Panc1 (cell line): ENCODE results near the gene EIF2B5. TPM values are rescaled to one million over a fixed set of nuclear protein-coding genes. Genes with fewer than 3 reads are reported as not detected.

Source experiments
- ATAC-seq: fragments of 200-7000 bp; cut with Tn5 transposase; 2 replicates; pipeline ENCODE4 v1.9.1; 2020; ENCODE audit warnings: mild to moderate bottlenecking, moderate library complexity
- BruUV-seq: library from RNA; stranded (reverse); fragments of 400-500 nt; replicated peaks from 2 replicates; lab custom pipeline; 2021; lab: Mats Ljungman, UMichigan
- CTCF ChIA-PET: fragments of 300-600 bp; sonication (Branson Sonifier 250); formaldehyde crosslinking; loops from one replicate; lab custom pipeline; 2022; ENCODE audit warnings: antibody characterized with exemption; lab: Charles Lee
- POLR2A ChIA-PET: fragments of 300-600 bp; sonication (Branson Sonifier 250); formaldehyde crosslinking; loops from one replicate; lab custom pipeline; 2022; ENCODE audit warnings: antibody characterized with exemption; lab: Charles Lee
- DNase-seq: peaks from one replicate; pipeline ENCODE4 v3.0.0-alpha.2; 2010; ENCODE audit warnings: low read depth, low spot score
- H3K27ac ChIP-seq: 2 replicates; pipeline ENCODE4 v1.5.1; 2011; ENCODE audit warnings: mild to moderate bottlenecking, low read length, inconsistent platforms
- H3K27me3 ChIP-seq: fragments of 200-500 bp; sonication (Bioruptor generic); 2 replicates; pipeline ENCODE4 v1.6.0; 2014; ENCODE audit warnings: low read length, inconsistent platforms; ENCODE audit not compliant: control insufficient read depth, insufficient read depth
- H3K36me3 ChIP-seq: fragments of 200-500 bp; sonication (Bioruptor generic); 2 replicates; pipeline ENCODE4 v1.5.1; 2014; ENCODE audit warnings: inconsistent platforms, mild to moderate bottlenecking, low read length, moderate library complexity; ENCODE audit not compliant: control insufficient read depth, insufficient read depth
- H3K4me1 ChIP-seq: 2 replicates; pipeline ENCODE4 v1.5.1; 2011; ENCODE audit warnings: inconsistent platforms, mild to moderate bottlenecking, low read length, moderate library complexity; ENCODE audit not compliant: control insufficient read depth, insufficient read depth
- H3K4me3 ChIP-seq, 2 experiments: 2 replicates each; pipeline ENCODE4 v1.5.1; 2011 to 2012; ENCODE audit warnings: low read depth in 2 of 2, low read length in 2 of 2, mild to moderate bottlenecking in 2 of 2, inconsistent platforms in 1 of 2, moderate library complexity in 1 of 2
- H3K9me3 ChIP-seq: fragments of 200-500 bp; sonication (Bioruptor generic); 2 replicates; pipeline ENCODE4 v1.5.1; 2014; ENCODE audit warnings: low read depth, mild to moderate bottlenecking, inconsistent platforms, low read length, moderate library complexity; ENCODE audit not compliant: control insufficient read depth, insufficient read depth
- POLR2AphosphoS5 ChIP-seq: IDR thresholded peaks from 2 replicates; pipeline ENCODE4 v1.6.1; 2012; ENCODE audit warnings: mild to moderate bottlenecking, low read depth, low read length, moderate library complexity
- SIN3A ChIP-seq: IDR thresholded peaks from 2 replicates; pipeline ENCODE4 v1.6.1; 2012; ENCODE audit warnings: low read depth, mild to moderate bottlenecking, low read length, moderate library complexity, borderline replicate concordance; ENCODE audit not compliant: insufficient read depth
- TCF7L2 ChIP-seq: IDR thresholded peaks from 2 replicates; pipeline ENCODE4 v1.6.1; 2011; ENCODE audit warnings: mild to moderate bottlenecking, low read depth, low read length, inconsistent platforms
- in situ Hi-C: cut with HindIII; loops from 2 replicates; pipeline ENCODE4 v1.10.0; 2016; ENCODE audit warnings: low sequenced_read_pairs, low pct_unique_long_range_greater_than_20kb
- intact Hi-C: fragments of 100-400 bp; cut with micrococcal nuclease; formaldehyde crosslinking; loops from one replicate; pipeline ENCODE4 v1.10.0; 2022; ENCODE audit not compliant: unreplicated experiment
- total RNA-seq: library from RNA; stranded (reverse); gene quantifications from one replicate; pipeline ENCODE4 v1.2.1, GENCODE V29; 2021; ENCODE audit not compliant: unreplicated experiment
- TF ChIP-seq, protein P1 (sequence below), 2 experiments: IDR thresholded peaks; 2 replicates each; pipeline ENCODE4 v1.6.1; 2011 to 2012; ENCODE audit warnings: low read depth in 2 of 2, control low read depth in 1 of 2, low read length in 1 of 2, mild to moderate bottlenecking in 1 of 2, moderate library complexity in 1 of 2; ENCODE audit not compliant: insufficient read depth in 1 of 2
- TF ChIP-seq, protein P2 (sequence below): fragments of 450-650 bp; IDR thresholded peaks from 2 replicates; pipeline ENCODE4 v1.5.1; 2017; ENCODE audit warnings: mild to moderate bottlenecking

EIF2B5 gene
- total RNA-seq, 1 experiment from 2014 or later = 60.2 TPM

DNA sequence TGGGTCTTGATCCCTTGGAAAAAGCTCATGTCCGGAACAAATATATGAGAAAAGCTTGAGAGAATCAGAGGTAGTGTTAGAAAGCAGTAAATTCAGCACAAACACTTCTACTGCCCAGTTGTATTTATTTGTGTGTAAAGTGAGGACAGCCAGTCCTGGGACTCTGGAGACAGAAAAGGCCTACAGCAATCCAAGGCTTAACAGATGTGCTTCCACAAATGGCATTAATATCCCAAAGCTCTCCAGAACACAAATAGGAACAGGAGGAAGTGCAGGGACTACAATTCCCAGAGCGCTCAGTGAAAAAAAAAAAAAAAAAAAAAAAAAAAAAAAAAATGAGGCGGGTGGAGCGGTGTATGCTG lies 39.1 kb downstream of the EIF2B5 start:
- ATAC-seq (no peak), DNase-seq (no peak)
- BruUV-seq = no TSS peak
- Histone ChIP-seq H3K27me3 (no peaks in the 10 kb centered on the region), H3K27ac (peak overlapping the region; percentile 41), H3K4me1 (peaks cover 18% of the 10 kb centered on the region), H3K4me3 (peak overlapping the region in 1 of 2 experiments; percentile 19; a peak in 2 of 4 replicates), H3K9me3 (no peaks in the 10 kb centered on the region), H3K36me3 (peaks cover 8% of the 10 kb centered on the region; the same call in 1 of the 2 replicates)
- TF ChIP-seq, protein P1, sequence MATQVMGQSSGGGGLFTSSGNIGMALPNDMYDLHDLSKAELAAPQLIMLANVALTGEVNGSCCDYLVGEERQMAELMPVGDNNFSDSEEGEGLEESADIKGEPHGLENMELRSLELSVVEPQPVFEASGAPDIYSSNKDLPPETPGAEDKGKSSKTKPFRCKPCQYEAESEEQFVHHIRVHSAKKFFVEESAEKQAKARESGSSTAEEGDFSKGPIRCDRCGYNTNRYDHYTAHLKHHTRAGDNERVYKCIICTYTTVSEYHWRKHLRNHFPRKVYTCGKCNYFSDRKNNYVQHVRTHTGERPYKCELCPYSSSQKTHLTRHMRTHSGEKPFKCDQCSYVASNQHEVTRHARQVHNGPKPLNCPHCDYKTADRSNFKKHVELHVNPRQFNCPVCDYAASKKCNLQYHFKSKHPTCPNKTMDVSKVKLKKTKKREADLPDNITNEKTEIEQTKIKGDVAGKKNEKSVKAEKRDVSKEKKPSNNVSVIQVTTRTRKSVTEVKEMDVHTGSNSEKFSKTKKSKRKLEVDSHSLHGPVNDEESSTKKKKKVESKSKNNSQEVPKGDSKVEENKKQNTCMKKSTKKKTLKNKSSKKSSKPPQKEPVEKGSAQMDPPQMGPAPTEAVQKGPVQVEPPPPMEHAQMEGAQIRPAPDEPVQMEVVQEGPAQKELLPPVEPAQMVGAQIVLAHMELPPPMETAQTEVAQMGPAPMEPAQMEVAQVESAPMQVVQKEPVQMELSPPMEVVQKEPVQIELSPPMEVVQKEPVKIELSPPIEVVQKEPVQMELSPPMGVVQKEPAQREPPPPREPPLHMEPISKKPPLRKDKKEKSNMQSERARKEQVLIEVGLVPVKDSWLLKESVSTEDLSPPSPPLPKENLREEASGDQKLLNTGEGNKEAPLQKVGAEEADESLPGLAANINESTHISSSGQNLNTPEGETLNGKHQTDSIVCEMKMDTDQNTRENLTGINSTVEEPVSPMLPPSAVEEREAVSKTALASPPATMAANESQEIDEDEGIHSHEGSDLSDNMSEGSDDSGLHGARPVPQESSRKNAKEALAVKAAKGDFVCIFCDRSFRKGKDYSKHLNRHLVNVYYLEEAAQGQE (IDR thresholded peaks at IDR 0.05; ENCODE audit: insufficient read depth in 1 of 2, low read depth in 2 of 2, low read length in 1 of 2) = no peak
- TF ChIP-seq SIN3A (no peak), TCF7L2 (no peak), POLR2AphosphoS5 (no peak)
- TF ChIP-seq, protein P2, sequence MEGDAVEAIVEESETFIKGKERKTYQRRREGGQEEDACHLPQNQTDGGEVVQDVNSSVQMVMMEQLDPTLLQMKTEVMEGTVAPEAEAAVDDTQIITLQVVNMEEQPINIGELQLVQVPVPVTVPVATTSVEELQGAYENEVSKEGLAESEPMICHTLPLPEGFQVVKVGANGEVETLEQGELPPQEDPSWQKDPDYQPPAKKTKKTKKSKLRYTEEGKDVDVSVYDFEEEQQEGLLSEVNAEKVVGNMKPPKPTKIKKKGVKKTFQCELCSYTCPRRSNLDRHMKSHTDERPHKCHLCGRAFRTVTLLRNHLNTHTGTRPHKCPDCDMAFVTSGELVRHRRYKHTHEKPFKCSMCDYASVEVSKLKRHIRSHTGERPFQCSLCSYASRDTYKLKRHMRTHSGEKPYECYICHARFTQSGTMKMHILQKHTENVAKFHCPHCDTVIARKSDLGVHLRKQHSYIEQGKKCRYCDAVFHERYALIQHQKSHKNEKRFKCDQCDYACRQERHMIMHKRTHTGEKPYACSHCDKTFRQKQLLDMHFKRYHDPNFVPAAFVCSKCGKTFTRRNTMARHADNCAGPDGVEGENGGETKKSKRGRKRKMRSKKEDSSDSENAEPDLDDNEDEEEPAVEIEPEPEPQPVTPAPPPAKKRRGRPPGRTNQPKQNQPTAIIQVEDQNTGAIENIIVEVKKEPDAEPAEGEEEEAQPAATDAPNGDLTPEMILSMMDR = no peak
- ChIA-PET CTCF (interaction anchor here (1.0 kb wide), 1 partner anchor 134 kb away, joined by 4 read pairs; no protein-coding TSS in a partner anchor), POLR2A (interaction anchor here (0.6 to 1.0 kb wide), 4 partner anchors 10 to 113 kb away, joined by 3 to 12 read pairs (median 8); partner anchors contain the start of gene DVL3)
- in situ Hi-C loops (no loop called here), intact Hi-C loops (no loop called here)

DNA sequence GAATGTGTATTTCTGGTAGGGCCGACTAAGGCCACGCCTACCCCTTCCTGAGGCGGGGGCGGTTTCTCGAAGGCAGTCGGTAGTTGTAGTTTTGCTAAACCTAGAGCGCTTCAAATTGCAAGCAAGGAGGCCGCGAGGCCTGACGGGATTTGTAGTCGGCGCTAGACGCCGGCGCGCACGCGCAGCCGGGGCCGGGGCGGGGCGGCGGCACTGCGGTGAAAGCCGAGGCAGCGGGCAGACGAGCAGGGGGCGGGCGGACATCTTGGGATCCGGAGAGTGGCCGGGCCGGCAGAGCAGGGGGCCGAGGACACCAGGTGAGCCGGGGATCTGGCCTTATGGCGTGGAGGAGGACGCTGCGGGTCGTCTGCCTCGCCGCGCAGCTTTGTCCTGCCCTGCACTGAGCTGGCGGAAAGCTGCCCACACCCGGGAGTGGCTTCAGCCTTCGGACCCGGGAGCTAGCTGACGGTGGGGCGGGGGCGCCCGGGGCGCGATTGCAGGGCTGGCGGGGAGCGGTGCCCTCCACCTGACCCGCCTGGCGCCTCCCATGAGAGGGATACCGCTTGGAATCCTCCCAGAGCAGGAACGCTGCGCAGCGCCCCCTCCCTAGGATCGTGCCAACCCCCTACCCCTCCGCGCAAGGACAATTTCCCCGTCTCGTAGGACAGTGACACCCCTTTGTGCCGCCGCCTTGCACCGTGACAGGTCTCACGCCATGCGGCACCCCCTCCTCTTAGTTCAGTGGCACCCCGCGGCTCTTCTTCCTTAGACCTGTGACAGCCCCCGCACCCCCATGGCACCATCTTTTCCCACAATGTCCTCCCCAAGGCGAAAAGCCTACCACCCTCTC lies 39.7 kb downstream of the EIF2B5 start, which contains the start of gene AP2M1:
Gene AP2M1, plus strand, starts transcription at position 210 of the 847 bp plus-strand sequence. CDS start 2,139 bp downstream, outside the sequence.
- peak; percentile 93 for ATAC-seq
- in situ Hi-C loops = no loop called here
- intact Hi-C loops = loop anchor here (5.0 kb wide), 1 partner anchor 1158 kb away; no protein-coding TSS in a partner anchor
- peak; percentile 94 for DNase-seq
- no peaks in the 10 kb centered on the region for H3K27me3 ChIP-seq
- no peak for TF ChIP-seq TCF7L2
- peak; percentile 71; the same call in 1 of the 2 replicates for TF ChIP-seq SIN3A
- TF ChIP-seq POLR2AphosphoS5 = peak; percentile 90
- H3K27ac ChIP-seq = peak within 1 kb of the TSS; percentile 88
- no peaks in the 10 kb centered on the region for H3K9me3 ChIP-seq
- peaks cover 18% of the 10 kb centered on the region for H3K4me1 ChIP-seq
- peak within 1 kb of the TSS; percentile 80 to 86 for H3K4me3 ChIP-seq
- ChIA-PET CTCF (interaction anchor here (1.0 kb wide), 2 partner anchors 11 to 135 kb away, joined by 3 to 4 read pairs; partner anchors contain the start of gene ABCF3), POLR2A (interaction anchor here (0.6 to 1.0 kb wide), 4 partner anchors 9 to 112 kb away, joined by 3 to 12 read pairs (median 8); partner anchors contain the start of gene DVL3)
- BruUV-seq = no TSS peak
- H3K36me3 ChIP-seq = peaks cover 8% of the 10 kb centered on the region; the same call in 1 of the 2 replicates
